Measurements from ENCODE around the gene STAB1.

The STAB1 gene

GRCh38 chr3:52506266-52506966 lies 11.3 kb downstream of the STAB1 start:
- no peak for DNase-seq

GRCh38 chr3:52507359-52507758 lies 12.2 kb downstream of the STAB1 start:
- no peak for DNase-seq

- DNase-seq = no peak
These were observed 14.7 kb downstream of the STAB1 start for GRCh38 chr3:52509753-52510328.

- DNase-seq = no peak
These were observed 16.4 kb downstream of the STAB1 start for GRCh38 chr3:52511509-52511908.

GRCh38 chr3:52512105-52512504 lies 17.0 kb downstream of the STAB1 start:
- no peak for DNase-seq

- no peak for DNase-seq
These were observed 17.6 kb downstream of the STAB1 start for GRCh38 chr3:52512727-52513126.

GRCh38 chr3:52513281-52513680 lies 18.1 kb downstream of the STAB1 start:
- no peak for DNase-seq

- DNase-seq = no peak
These were observed 19.4 kb downstream of the STAB1 start for GRCh38 chr3:52514576-52514975.

- no peak for DNase-seq
These were observed 20.1 kb downstream of the STAB1 start for GRCh38 chr3:52515192-52515591.

- no peak for DNase-seq
These were observed 21.5 kb downstream of the STAB1 start for GRCh38 chr3:52516509-52517195.

GRCh38 chr3:52517796-52518722 lies 22.9 kb downstream of the STAB1 start:
- DNase-seq = no peak

- DNase-seq = no peak
These were observed 23.7 kb downstream of the STAB1 start for GRCh38 chr3:52518723-52519444.

- no peak for DNase-seq
These were observed 24.5 kb downstream of the STAB1 start for GRCh38 chr3:52519445-52520140.

GRCh38 chr3:52520141-52520667 lies 25.1 kb downstream of the STAB1 start:
- no peak for DNase-seq

- no peak for DNase-seq
These were observed 25.8 kb downstream of the STAB1 start for GRCh38 chr3:52520716-52521487.

GRCh38 chr3:52521488-52521824 lies 26.3 kb downstream of the STAB1 start:
- DNase-seq = no peak

- DNase-seq = no peak
These were observed 26.9 kb downstream of the STAB1 start for GRCh38 chr3:52521881-52522650.

GRCh38 chr3:52522651-52523251 lies 27.6 kb downstream of the STAB1 start:
- DNase-seq = no peak
